CD14-positive monocyte (primary cell): ENCODE measurements around the gene CDC42EP4. TPM values are rescaled to one million over a fixed set of nuclear protein-coding genes. Genes with fewer than 3 reads are reported as not detected.
"Not testable (repeated sequence)": the region's sequence is repeated elsewhere in the genome, so short reads cannot be mapped to it uniquely, and the experiment has no call there.

Experiments used
- DNase-seq, 3 donors: peaks; one replicate each; pipeline ENCODE4 v3.0.0-alpha.2; 2011 to 2022
- H2AFZ ChIP-seq: 2 replicates; pipeline ENCODE4 v1.6.0; 2012; ENCODE audit warnings: mild to moderate bottlenecking, low read depth, low read length, inconsistent platforms; ENCODE audit not compliant: insufficient read depth, poor library complexity, severe bottlenecking
- H3K27ac ChIP-seq, 2 donors: 1 replicate in 1 of 2; 2 replicates in 1 of 2; pipeline ENCODE4 v1.5.1; 2012 to 2013; ENCODE audit warnings: low read length in 2 of 2, control low read depth in 1 of 2, inconsistent platforms in 1 of 2, low read depth in 1 of 2, mild to moderate bottlenecking in 1 of 2
- H3K27me3 ChIP-seq, 2 donors: one replicate each; pipeline versions ENCODE4 v1.6.0 to v1.6.1; 2011 to 2013; ENCODE audit warnings: low read length in 2 of 2; ENCODE audit not compliant: control insufficient read depth in 2 of 2, insufficient read depth in 2 of 2
- H3K36me3 ChIP-seq, 2 donors: replicated peaks in 1 of 2; 1 replicate in 1 of 2; 2 replicates in 1 of 2; pipeline versions ENCODE4 v1.5.1 to v1.6.1; 2012 to 2013; ENCODE audit warnings: low read length in 2 of 2, control low read depth in 1 of 2, inconsistent platforms in 1 of 2, mild to moderate bottlenecking in 1 of 2; ENCODE audit not compliant: insufficient read depth in 2 of 2, control insufficient read depth in 1 of 2
- H3K4me1 ChIP-seq, 2 donors: 1 replicate in 1 of 2; 2 replicates in 1 of 2; pipeline versions ENCODE4 v1.5.1 to v1.6.1; 2012 to 2013; ENCODE audit warnings: low read length in 2 of 2, control low read depth in 1 of 2, inconsistent platforms in 1 of 2, mild to moderate bottlenecking in 1 of 2, moderate library complexity in 1 of 2; ENCODE audit not compliant: insufficient read depth in 2 of 2, control insufficient read depth in 1 of 2
- H3K4me2 ChIP-seq: replicated peaks from 2 replicates; pipeline ENCODE3; 2012; ENCODE audit warnings: low read length, moderate library complexity, mild to moderate bottlenecking; ENCODE audit not compliant: poor library complexity, severe bottlenecking; ENCODE audit errors: extremely low read depth
- H3K4me3 ChIP-seq, 3 experiments: fragments of 200-600 bp in 1 of 3; sonication (generic) in 1 of 3; replicated peaks in 1 of 3; 1 replicate in 2 of 3; 2 replicates in 1 of 3; pipeline ENCODE4 v1.5.1; 2011 to 2013; ENCODE audit warnings: low read length in 3 of 3, mild to moderate bottlenecking in 3 of 3, control low read depth in 2 of 3, low read depth in 2 of 3, inconsistent platforms in 1 of 3, moderate library complexity in 1 of 3
- H3K79me2 ChIP-seq: 2 replicates; pipeline ENCODE4 v1.6.0; 2012; ENCODE audit warnings: mild to moderate bottlenecking, control low read depth, inconsistent platforms, low read length, moderate library complexity; ENCODE audit not compliant: insufficient read depth
- H3K9ac ChIP-seq: 2 replicates; pipeline ENCODE4 v1.6.0; 2017; ENCODE audit warnings: low read length, mild to moderate bottlenecking; ENCODE audit not compliant: insufficient read depth, poor library complexity, severe bottlenecking
- H3K9me3 ChIP-seq, 2 donors: replicated peaks in 1 of 2; 1 replicate in 1 of 2; 2 replicates in 1 of 2; pipeline versions ENCODE4 v1.5.1 to v1.6.1; 2012 to 2013; ENCODE audit warnings: low read length in 2 of 2, control low read depth in 1 of 2; ENCODE audit not compliant: control insufficient read depth in 1 of 2, insufficient read depth in 1 of 2
- H4K20me1 ChIP-seq: 2 replicates; pipeline ENCODE4 v1.6.0; 2012; ENCODE audit warnings: mild to moderate bottlenecking, low read length, control low read depth, moderate library complexity; ENCODE audit not compliant: insufficient read depth
- H3K27ac Mint-ChIP-seq, 7 donors: one replicate each; pipeline ENCODE4 v1.8.0; 2020; ENCODE audit warnings: mild to moderate bottlenecking in 7 of 7, mixed read lengths in 7 of 7, moderate library complexity in 6 of 7, inconsistent platforms in 2 of 7
- H3K27me3 Mint-ChIP-seq, 3 donors: one replicate each; pipeline ENCODE4 v1.8.0; 2021 to 2022; ENCODE audit warnings: low read depth in 3 of 3, mild to moderate bottlenecking in 3 of 3, mixed read lengths in 3 of 3, moderate library complexity in 3 of 3, inconsistent platforms in 1 of 3
- H3K36me3 Mint-ChIP-seq, 2 donors: one replicate each; pipeline ENCODE4 v1.8.0; 2020; ENCODE audit warnings: mixed read lengths in 2 of 2, inconsistent platforms in 1 of 2, mild to moderate bottlenecking in 1 of 2
- H3K4me1 Mint-ChIP-seq: one replicate; pipeline ENCODE4 v1.8.0; 2020; ENCODE audit warnings: mild to moderate bottlenecking, mixed read lengths
- H3K4me3 Mint-ChIP-seq, 2 donors: one replicate each; pipeline ENCODE4 v1.8.0; 2020; ENCODE audit warnings: mild to moderate bottlenecking in 2 of 2, mixed read lengths in 2 of 2, moderate library complexity in 1 of 2
- H3K9me3 Mint-ChIP-seq, 7 donors: one replicate each; pipeline ENCODE4 v1.8.0; 2020 to 2022; ENCODE audit warnings: mixed read lengths in 7 of 7, mild to moderate bottlenecking in 6 of 7, moderate library complexity in 6 of 7, inconsistent platforms in 2 of 7
- WGBS: methylation state at CpG from one replicate; pipeline ENCODE4 v1.1.5; 2013; ENCODE audit warnings: missing lambda C conversion rate; ENCODE audit not compliant: insufficient coverage; 5-methylcytosine and 5-hydroxymethylcytosine counted together
- intact Hi-C, 2 donors: fragments of 100-400 bp; cut with micrococcal nuclease; formaldehyde crosslinking; loops; one replicate each; pipeline versions ENCODE4 v1.15.0 to v1.15.1; 2023
- polyA plus RNA-seq, 3 donors: library from polyadenylated mRNA; depleted of rRNA in 1 of 3; unstranded in 2 of 3; stranded (reverse) in 1 of 3; fragments of 300-500 nt in 2 of 3; fragments of >200 nt in 1 of 3; fragmentation: Illumina TruSeq in 2 of 3; gene quantifications; 1 replicate in 2 of 3; 2 replicates in 1 of 3; pipeline ENCODE4 v1.2.3, GENCODE V29; 2012 to 2021
- TF ChIP-seq, protein P1 (sequence below): fragments of 200-600 bp; IDR thresholded peaks from one replicate; pipeline ENCODE4 v1.8.0; 2022; ENCODE audit warnings: antibody characterized with exemption, mild to moderate bottlenecking

The CDC42EP4 gene
- polyA plus RNA-seq, 3 donors = 6.4 to 12.7 (median 6.6) TPM

DNA sequence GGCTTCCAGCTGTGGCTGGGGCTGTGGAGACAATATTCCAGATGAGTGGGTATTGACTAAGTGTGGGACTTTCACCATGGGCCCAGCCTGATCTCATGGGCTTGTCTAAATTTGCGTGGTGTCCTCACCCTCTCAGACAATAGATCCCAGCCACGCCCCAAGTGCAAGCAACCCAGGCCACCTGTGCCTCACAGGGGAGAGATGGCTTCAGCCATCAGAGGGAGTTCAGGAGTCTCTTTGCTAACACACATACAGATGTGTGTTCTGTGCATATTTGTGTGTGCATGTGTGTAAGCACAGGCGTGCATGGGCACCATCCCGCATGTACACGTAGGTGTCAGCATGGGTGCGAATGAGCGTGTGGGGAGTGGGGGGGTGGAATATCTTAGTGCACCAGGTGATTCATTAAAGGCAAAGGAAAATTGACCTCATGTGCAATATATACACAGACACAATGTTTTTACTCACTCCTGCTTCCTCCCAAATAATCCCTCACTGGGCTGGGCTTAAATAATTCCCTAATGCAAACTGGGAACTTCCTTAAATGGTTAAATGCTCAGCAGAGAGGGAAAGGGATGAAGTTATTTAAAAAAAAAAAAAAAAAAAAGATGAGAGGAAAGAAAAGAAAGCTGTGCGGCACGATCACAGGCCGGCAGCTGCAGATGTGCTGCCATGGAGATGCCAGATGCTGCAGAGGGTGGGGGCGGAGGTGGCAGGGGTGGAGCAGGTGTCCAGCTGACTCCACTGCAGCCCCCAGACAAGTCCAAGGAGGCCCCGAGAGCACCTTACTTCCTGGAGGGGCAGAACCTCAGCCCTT lies 24.0 kb upstream of the CDC42EP4 start:
- intact Hi-C loops = no loop called here
- no peaks in the 10 kb centered on the region for H3K36me3 ChIP-seq
- H4K20me1 ChIP-seq = no peaks in the 10 kb centered on the region
- peaks cover 0 to 3% (median 0%) of the 10 kb centered on the region in 7 donors for H3K9me3 Mint-ChIP-seq
- H3K27ac Mint-ChIP-seq = peak overlapping the region in 1 of 7 donors; percentile 50
- H3K9me3 ChIP-seq = no peaks in the 10 kb centered on the region
- no peaks in the 10 kb centered on the region for H3K36me3 Mint-ChIP-seq
- TF ChIP-seq, protein P1, sequence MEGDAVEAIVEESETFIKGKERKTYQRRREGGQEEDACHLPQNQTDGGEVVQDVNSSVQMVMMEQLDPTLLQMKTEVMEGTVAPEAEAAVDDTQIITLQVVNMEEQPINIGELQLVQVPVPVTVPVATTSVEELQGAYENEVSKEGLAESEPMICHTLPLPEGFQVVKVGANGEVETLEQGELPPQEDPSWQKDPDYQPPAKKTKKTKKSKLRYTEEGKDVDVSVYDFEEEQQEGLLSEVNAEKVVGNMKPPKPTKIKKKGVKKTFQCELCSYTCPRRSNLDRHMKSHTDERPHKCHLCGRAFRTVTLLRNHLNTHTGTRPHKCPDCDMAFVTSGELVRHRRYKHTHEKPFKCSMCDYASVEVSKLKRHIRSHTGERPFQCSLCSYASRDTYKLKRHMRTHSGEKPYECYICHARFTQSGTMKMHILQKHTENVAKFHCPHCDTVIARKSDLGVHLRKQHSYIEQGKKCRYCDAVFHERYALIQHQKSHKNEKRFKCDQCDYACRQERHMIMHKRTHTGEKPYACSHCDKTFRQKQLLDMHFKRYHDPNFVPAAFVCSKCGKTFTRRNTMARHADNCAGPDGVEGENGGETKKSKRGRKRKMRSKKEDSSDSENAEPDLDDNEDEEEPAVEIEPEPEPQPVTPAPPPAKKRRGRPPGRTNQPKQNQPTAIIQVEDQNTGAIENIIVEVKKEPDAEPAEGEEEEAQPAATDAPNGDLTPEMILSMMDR = no peak
- no peak overlapping the region for H2AFZ ChIP-seq
- H3K27me3 Mint-ChIP-seq = peaks cover 0 to 5% (median 4%) of the 10 kb centered on the region in 3 donors
- no peak overlapping the region for H3K27ac ChIP-seq
- peaks cover 17 to 29% of the 10 kb centered on the region in 2 donors for H3K4me1 ChIP-seq
- no peak overlapping the region for H3K4me3 Mint-ChIP-seq
- H3K4me2 ChIP-seq = no peak overlapping the region
- H3K79me2 ChIP-seq = no peaks in the 10 kb centered on the region
- WGBS = 88% methylated on average over 4 of the region's 12 CpGs
- H3K4me3 ChIP-seq = no peak overlapping the region
- H3K27me3 ChIP-seq = no peaks in the 10 kb centered on the region
- peaks cover 28% of the 10 kb centered on the region for H3K4me1 Mint-ChIP-seq
- H3K9ac ChIP-seq = no peak overlapping the region
- no peak for DNase-seq

DNA sequence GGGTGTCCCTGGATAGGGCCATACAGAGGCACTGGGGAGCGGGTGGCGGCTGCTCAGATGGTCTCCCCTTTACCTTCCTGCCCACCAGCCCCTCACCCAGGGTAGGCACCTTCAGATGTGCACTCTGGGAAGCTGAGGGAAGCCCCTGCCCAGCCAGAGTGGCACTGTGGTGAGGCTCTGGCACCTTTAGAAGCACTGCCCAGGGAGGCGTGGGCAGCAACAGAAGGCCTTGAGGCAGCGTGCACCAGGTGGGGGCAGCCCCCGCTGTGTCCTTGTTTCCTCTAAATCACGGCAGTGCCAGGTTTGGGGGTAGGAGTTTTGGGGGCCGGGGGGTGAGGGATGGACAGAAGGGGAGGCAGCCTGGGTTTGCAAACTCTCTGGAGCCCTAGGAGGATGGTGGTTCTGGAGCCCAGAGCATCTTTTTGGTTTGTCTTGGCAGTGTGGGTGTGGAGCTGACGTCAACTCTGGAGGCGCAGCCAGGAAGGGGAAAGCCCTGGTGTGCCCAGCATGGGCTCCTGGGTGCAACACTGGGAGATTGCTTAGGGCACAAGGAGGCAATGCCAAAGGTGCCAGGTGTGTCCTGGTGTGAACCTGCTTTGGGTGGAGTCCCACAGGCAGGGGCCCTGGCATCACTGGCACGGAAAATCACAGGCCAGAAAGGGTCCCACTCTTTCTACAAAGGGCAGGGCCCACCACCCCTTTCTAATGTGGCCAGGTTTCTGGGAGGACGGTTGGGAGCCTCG lies 23.1 kb upstream of the CDC42EP4 start:
- H3K4me1 Mint-ChIP-seq = peaks cover 23% of the 10 kb centered on the region
- H4K20me1 ChIP-seq = no peaks in the 10 kb centered on the region
- peak overlapping the region in 2 of 7 donors; percentile 36 to 58 for H3K27ac Mint-ChIP-seq
- no peaks in the 10 kb centered on the region for H3K27me3 ChIP-seq
- H3K4me2 ChIP-seq = no peak overlapping the region
- no peak overlapping the region for H3K4me3 ChIP-seq
- no peak overlapping the region for H3K9ac ChIP-seq
- peaks cover 12 to 23% of the 10 kb centered on the region in 2 donors for H3K4me1 ChIP-seq
- no peak for DNase-seq
- no peaks in the 10 kb centered on the region for H3K9me3 ChIP-seq
- no peak overlapping the region for H3K27ac ChIP-seq
- H3K9me3 Mint-ChIP-seq = peaks cover 0 to 3% (median 0%) of the 10 kb centered on the region in 7 donors
- intact Hi-C loops = no loop called here
- H2AFZ ChIP-seq = no peak overlapping the region
- H3K36me3 Mint-ChIP-seq = no peaks in the 10 kb centered on the region
- H3K79me2 ChIP-seq = no peaks in the 10 kb centered on the region
- TF ChIP-seq, protein P1 = no peak
- no peak overlapping the region for H3K4me3 Mint-ChIP-seq
- peaks cover 0 to 6% (median 4%) of the 10 kb centered on the region in 3 donors for H3K27me3 Mint-ChIP-seq
- no peaks in the 10 kb centered on the region for H3K36me3 ChIP-seq
- 84% methylated on average over 9 of the region's 12 CpGs for WGBS

DNA sequence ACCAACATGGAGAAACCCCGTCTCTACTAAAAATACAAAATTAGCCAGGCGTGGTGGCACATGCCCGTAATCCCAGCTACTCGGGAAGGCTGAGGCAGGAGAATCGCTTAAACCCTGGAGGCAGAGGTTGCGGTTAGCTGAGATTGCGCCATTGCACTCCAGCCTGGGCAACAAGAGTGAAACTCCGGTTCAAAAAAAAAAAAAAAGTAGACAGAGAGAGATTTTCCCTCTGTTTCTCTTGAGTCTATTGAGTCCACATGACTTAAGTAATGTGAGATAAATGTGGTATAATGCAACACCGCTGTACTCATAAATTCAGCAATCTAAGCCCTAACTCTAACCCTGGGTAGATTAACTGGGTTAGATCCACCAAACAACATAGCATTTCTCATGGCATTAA lies 21.6 kb upstream of the CDC42EP4 start:
- H3K36me3 Mint-ChIP-seq, H2AFZ ChIP-seq, H3K9me3 ChIP-seq, H4K20me1 ChIP-seq, H3K4me3 Mint-ChIP-seq, intact Hi-C loops, H3K4me2 ChIP-seq, H3K79me2 ChIP-seq, H3K27me3 Mint-ChIP-seq, H3K4me3 ChIP-seq, H3K27me3 ChIP-seq, H3K9me3 Mint-ChIP-seq, H3K27ac ChIP-seq, H3K36me3 ChIP-seq, H3K9ac ChIP-seq: not testable (repeated sequence)
- peaks cover 7 to 16% of the 10 kb centered on the region in 2 donors for H3K4me1 ChIP-seq
- Mint-ChIP-seq H3K4me1 (peaks cover 15% of the 10 kb centered on the region), H3K27ac (peak overlapping the region in 1 of 7 donors; percentile 41)
- DNase-seq = peak in 2 of 3 donors; percentile 25 to 28
- WGBS = 50% methylated on average over 4 of the region's 9 CpGs
